Hepatocyte (in vitro differentiated cells): ENCODE measurements around the gene SSPN. TPM values are rescaled to one million over a fixed set of nuclear protein-coding genes. Genes with fewer than 3 reads are reported as not detected.

ENCODE experiments used
- DNase-seq: peaks from one replicate; pipeline ENCODE4 v3.0.0-alpha.2; 2016; ENCODE audit warnings: low spot score
- H2AFZ ChIP-seq: fragments of 200-600 bp; sonication (generic); 2 replicates; pipeline ENCODE4 v1.6.0; 2016; ENCODE audit warnings: antibody characterized with exemption, mild to moderate bottlenecking
- H3K27ac ChIP-seq: fragments of 200-600 bp; sonication (generic); 2 replicates; pipeline ENCODE4 v1.5.1; 2016; ENCODE audit warnings: mild to moderate bottlenecking
- H3K27me3 ChIP-seq: fragments of 200-600 bp; sonication (generic); 2 replicates; pipeline ENCODE4 v1.6.1; 2016
- H3K36me3 ChIP-seq: fragments of 200-600 bp; sonication (generic); replicated peaks from 2 replicates; pipeline ENCODE4 v1.5.1; 2016; ENCODE audit warnings: low read depth; ENCODE audit not compliant: insufficient read depth
- H3K4me1 ChIP-seq: fragments of 200-600 bp; sonication (generic); 2 replicates; pipeline ENCODE4 v1.5.1; 2016; ENCODE audit warnings: mild to moderate bottlenecking, moderate library complexity; ENCODE audit not compliant: insufficient read depth
- H3K4me2 ChIP-seq: fragments of 200-600 bp; sonication (generic); 2 replicates; pipeline ENCODE4 v1.6.0; 2016
- H3K4me3 ChIP-seq: fragments of 200-600 bp; sonication (generic); 2 replicates; pipeline ENCODE4 v1.5.1; 2016; ENCODE audit warnings: mild to moderate bottlenecking
- H3K79me2 ChIP-seq: fragments of 200-600 bp; sonication (generic); 2 replicates; pipeline ENCODE4 v1.6.0; 2017; ENCODE audit warnings: mild to moderate bottlenecking
- H3K9me2 ChIP-seq: fragments of 200-600 bp; sonication (generic); replicated peaks from 2 replicates; pipeline ENCODE4 v1.6.0; 2017; ENCODE audit warnings: mild to moderate bottlenecking; ENCODE audit not compliant: insufficient read depth
- H3K9me3 ChIP-seq: fragments of 200-600 bp; sonication (generic); 2 replicates; pipeline ENCODE4 v1.5.1; 2016; ENCODE audit warnings: low read depth, mild to moderate bottlenecking
- H4K20me1 ChIP-seq: fragments of 200-600 bp; sonication (generic); 2 replicates; pipeline ENCODE4 v1.6.0; 2016; ENCODE audit warnings: mild to moderate bottlenecking; ENCODE audit not compliant: insufficient read depth, poor library complexity, severe bottlenecking
- EZH2 ChIP-seq: fragments of 200-600 bp; sonication (generic); IDR thresholded peaks from 2 replicates; pipeline ENCODE4 v1.6.1; 2016; ENCODE audit warnings: antibody characterized with exemption, mild to moderate bottlenecking, borderline replicate concordance
- EZH2phosphoT487 ChIP-seq: fragments of 200-600 bp; sonication (generic); IDR thresholded peaks from one replicate; pipeline ENCODE4 v1.6.1; 2018; ENCODE audit warnings: antibody characterized with exemption, mild to moderate bottlenecking, low read depth, moderate library complexity; ENCODE audit not compliant: unreplicated experiment, severe bottlenecking
- WGBS: methylation state at CpG from one replicate; pipeline ENCODE4 v1.1.6; 2016; ENCODE audit warnings: low lambda C conversion rate; ENCODE audit errors: missing lambda C conversion rate; 5-methylcytosine and 5-hydroxymethylcytosine counted together
- polyA plus RNA-seq: library from polyadenylated mRNA; unstranded; fragments of >200 nt; fragmentation: Nextera tagmentation; extraction: Ambion mirVana; gene quantifications from 2 replicates; pipeline ENCODE4 v1.2.1, GENCODE V29; 2016
- total RNA-seq: library from RNA; depleted of rRNA; stranded (reverse); fragments of >200 nt; gene quantifications from 2 replicates; pipeline ENCODE4 v1.2.3, GENCODE V29; 2014
- TF ChIP-seq, protein P1 (sequence below): fragments of 200-600 bp; sonication (generic); IDR thresholded peaks from 2 replicates; pipeline ENCODE4 v1.5.1; 2016; ENCODE audit warnings: antibody characterized with exemption, mild to moderate bottlenecking; ENCODE audit not compliant: poor library complexity

SSPN gene
- total and polyA plus RNA-seq, 2 experiments from 2014 or later: 1.7 to 12.5 TPM

- H3K27ac ChIP-seq: peak overlapping the region; percentile 60
- peak; percentile 38 for DNase-seq
- TF ChIP-seq EZH2phosphoT487 (no peak), EZH2 (no peak)
- TF ChIP-seq, protein P1, sequence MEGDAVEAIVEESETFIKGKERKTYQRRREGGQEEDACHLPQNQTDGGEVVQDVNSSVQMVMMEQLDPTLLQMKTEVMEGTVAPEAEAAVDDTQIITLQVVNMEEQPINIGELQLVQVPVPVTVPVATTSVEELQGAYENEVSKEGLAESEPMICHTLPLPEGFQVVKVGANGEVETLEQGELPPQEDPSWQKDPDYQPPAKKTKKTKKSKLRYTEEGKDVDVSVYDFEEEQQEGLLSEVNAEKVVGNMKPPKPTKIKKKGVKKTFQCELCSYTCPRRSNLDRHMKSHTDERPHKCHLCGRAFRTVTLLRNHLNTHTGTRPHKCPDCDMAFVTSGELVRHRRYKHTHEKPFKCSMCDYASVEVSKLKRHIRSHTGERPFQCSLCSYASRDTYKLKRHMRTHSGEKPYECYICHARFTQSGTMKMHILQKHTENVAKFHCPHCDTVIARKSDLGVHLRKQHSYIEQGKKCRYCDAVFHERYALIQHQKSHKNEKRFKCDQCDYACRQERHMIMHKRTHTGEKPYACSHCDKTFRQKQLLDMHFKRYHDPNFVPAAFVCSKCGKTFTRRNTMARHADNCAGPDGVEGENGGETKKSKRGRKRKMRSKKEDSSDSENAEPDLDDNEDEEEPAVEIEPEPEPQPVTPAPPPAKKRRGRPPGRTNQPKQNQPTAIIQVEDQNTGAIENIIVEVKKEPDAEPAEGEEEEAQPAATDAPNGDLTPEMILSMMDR: no peak
These were observed 18.1 kb upstream of the SSPN start for GRCh38 chr12:26177283-26177682.

GRCh38 chr12:26179826-26180225 lies 15.5 kb upstream of the SSPN start:
- 89% methylated on average over 4 of the region's 4 CpGs for WGBS

More at GRCh38 chr12:26177283-26177682, 18.1 kb upstream of the SSPN start:
- Histone ChIP-seq H3K4me2 (no peak overlapping the region), H2AFZ (no peak overlapping the region), H3K9me3 (no peaks in the 10 kb centered on the region), H4K20me1 (no peaks in the 10 kb centered on the region), H3K79me2 (no peaks in the 10 kb centered on the region), H3K9me2 (no peaks in the 10 kb centered on the region), H3K4me3 (no peak overlapping the region), H3K27me3 (no peaks in the 10 kb centered on the region), H3K36me3 (no peaks in the 10 kb centered on the region), H3K4me1 (peaks cover 4% of the 10 kb centered on the region)
- 72% methylated on average over 7 of the region's 7 CpGs for WGBS

DNA sequence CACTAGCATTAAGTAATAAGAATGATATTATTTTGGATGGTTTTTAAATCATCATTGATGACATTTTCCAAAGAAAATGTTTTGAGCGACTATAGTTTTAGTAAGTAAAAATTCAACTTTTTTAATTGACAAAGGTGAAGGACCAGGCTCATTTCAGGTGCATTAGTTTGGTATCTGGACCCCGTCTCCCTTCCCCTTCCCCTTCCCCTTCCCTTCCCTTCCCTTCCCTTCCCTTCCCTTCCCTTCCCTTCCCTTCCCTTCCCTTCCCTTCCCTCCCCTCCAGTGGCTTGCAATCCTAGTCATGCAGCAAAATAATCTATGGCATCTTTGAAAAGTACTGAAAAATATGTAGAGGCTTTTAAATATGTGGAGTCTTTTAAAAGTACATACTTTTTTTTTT lies 13.0 kb upstream of the SSPN start:
- H3K27me3 ChIP-seq: no peaks in the 10 kb centered on the region
- H2AFZ ChIP-seq: no peak overlapping the region
- H3K79me2 ChIP-seq: no peaks in the 10 kb centered on the region
- H3K4me2 ChIP-seq: no peak overlapping the region
- 100% methylated on average over 1 of the region's 2 CpGs for WGBS
- TF ChIP-seq EZH2phosphoT487: no peak
- TF ChIP-seq, protein P1: no peak
- no peak for TF ChIP-seq EZH2
- no peak for DNase-seq
- no peak overlapping the region for H3K4me3 ChIP-seq
- peaks cover 4% of the 10 kb centered on the region for H3K4me1 ChIP-seq
- H3K9me3 ChIP-seq: no peaks in the 10 kb centered on the region
- H3K27ac ChIP-seq: no peak overlapping the region
- H4K20me1 ChIP-seq: no peaks in the 10 kb centered on the region
- H3K36me3 ChIP-seq: no peaks in the 10 kb centered on the region
- no peaks in the 10 kb centered on the region for H3K9me2 ChIP-seq

More at GRCh38 chr12:26179826-26180225, 15.5 kb upstream of the SSPN start:
- H3K4me3 ChIP-seq: no peak overlapping the region
- H3K4me1 ChIP-seq: peaks cover 4% of the 10 kb centered on the region
- no peaks in the 10 kb centered on the region for H3K9me3 ChIP-seq
- TF ChIP-seq, protein P1: no peak
- TF ChIP-seq EZH2 (no peak), EZH2phosphoT487 (no peak)
- no peak overlapping the region for H3K4me2 ChIP-seq
- H3K27me3 ChIP-seq: no peaks in the 10 kb centered on the region
- DNase-seq: no peak
- H3K36me3 ChIP-seq: no peaks in the 10 kb centered on the region
- H4K20me1 ChIP-seq: no peaks in the 10 kb centered on the region
- H3K9me2 ChIP-seq: no peaks in the 10 kb centered on the region
- H2AFZ ChIP-seq: no peak overlapping the region
- no peaks in the 10 kb centered on the region for H3K79me2 ChIP-seq
- H3K27ac ChIP-seq: no peak overlapping the region
